ENCODE results near the gene PTPRG. TPM values are rescaled to one million over a fixed set of nuclear protein-coding genes. Genes with fewer than 3 reads are reported as not detected.

The PTPRG gene
- total and polyA plus RNA-seq, 2 experiments from 2014 or later: 8.5 to 34.9 TPM

DNA sequence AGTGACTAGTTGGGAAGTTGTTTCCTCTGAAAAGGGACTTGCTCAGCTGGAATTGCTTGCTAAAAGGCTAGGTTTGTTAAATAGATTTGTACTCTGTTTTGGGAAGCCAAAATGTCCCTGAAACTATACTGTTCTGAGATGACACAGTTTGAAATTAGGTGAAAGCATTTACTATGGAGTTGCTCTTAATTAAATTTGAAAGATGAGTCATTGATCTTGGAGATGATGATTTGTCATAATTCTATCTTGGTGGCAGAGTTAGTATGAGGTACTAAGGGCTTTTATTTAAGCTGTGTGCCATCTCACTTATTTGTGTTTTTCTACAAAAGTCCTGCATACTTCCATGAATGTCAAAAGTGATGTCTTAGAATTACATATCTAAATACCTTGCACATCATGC lies 320.9 kb downstream of the PTPRG start:
- Histone ChIP-seq H3K4me2 (no peak overlapping the region), H3K79me2 (peaks cover 36% of the 10 kb centered on the region), H3K36me3 (replicated peaks; ENCODE audit: insufficient read depth, low read depth) (no peaks in the 10 kb centered on the region), H3K4me1 (ENCODE audit: insufficient read depth) (peaks cover 9% of the 10 kb centered on the region), H3K9me2 (replicated peaks; ENCODE audit: insufficient read depth) (no peaks in the 10 kb centered on the region), H2AFZ (no peak overlapping the region), H3K27me3 (no peaks in the 10 kb centered on the region), H4K20me1 (ENCODE audit: insufficient read depth, poor library complexity, severe bottlenecking) (no peaks in the 10 kb centered on the region), H3K9me3 (ENCODE audit: low read depth) (no peaks in the 10 kb centered on the region), H3K27ac (no peak overlapping the region), H3K4me3 (no peak overlapping the region)
- no peak for DNase-seq (ENCODE audit: low spot score)
- no peak for TF ChIP-seq EZH2 (IDR thresholded peaks at IDR 0.05; ENCODE audit: borderline replicate concordance)
- TF ChIP-seq, protein P1, sequence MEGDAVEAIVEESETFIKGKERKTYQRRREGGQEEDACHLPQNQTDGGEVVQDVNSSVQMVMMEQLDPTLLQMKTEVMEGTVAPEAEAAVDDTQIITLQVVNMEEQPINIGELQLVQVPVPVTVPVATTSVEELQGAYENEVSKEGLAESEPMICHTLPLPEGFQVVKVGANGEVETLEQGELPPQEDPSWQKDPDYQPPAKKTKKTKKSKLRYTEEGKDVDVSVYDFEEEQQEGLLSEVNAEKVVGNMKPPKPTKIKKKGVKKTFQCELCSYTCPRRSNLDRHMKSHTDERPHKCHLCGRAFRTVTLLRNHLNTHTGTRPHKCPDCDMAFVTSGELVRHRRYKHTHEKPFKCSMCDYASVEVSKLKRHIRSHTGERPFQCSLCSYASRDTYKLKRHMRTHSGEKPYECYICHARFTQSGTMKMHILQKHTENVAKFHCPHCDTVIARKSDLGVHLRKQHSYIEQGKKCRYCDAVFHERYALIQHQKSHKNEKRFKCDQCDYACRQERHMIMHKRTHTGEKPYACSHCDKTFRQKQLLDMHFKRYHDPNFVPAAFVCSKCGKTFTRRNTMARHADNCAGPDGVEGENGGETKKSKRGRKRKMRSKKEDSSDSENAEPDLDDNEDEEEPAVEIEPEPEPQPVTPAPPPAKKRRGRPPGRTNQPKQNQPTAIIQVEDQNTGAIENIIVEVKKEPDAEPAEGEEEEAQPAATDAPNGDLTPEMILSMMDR (IDR thresholded peaks at IDR 0.05; ENCODE audit: poor library complexity): no peak
- TF ChIP-seq EZH2phosphoT487 (IDR thresholded peaks at IDR 0.05; ENCODE audit: low read depth, severe bottlenecking, unreplicated experiment): no peak

DNA sequence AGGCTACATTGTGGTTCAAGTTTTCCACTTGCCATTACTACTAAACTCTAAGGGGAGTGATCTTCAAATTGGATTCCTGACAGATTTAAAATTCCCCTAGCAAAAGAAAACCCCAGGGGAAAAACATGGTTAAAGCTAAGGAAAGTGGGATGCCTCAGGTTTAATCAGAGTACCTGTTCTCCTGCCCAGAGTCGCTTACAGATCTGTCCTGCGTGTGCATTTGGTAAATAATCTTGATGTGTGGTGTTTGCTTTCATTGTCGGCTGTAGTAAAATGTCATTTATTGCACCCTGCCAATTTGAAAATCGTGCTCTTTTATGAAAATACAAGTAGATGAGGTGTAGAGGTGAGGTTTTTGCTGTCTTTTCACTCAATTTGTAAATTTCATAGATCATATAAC lies 323.4 kb downstream of the PTPRG start:
- H2AFZ ChIP-seq: no peak overlapping the region
- no peaks in the 10 kb centered on the region for H3K9me3 ChIP-seq (ENCODE audit: low read depth)
- peaks cover 21% of the 10 kb centered on the region for H3K79me2 ChIP-seq
- no peak overlapping the region for H3K4me2 ChIP-seq
- H3K4me1 ChIP-seq (ENCODE audit: insufficient read depth): no peaks in the 10 kb centered on the region
- no peaks in the 10 kb centered on the region for H3K36me3 ChIP-seq (replicated peaks; ENCODE audit: insufficient read depth, low read depth)
- H3K9me2 ChIP-seq (replicated peaks; ENCODE audit: insufficient read depth): no peaks in the 10 kb centered on the region
- 54% methylated on average over 4 of the region's 4 CpGs for WGBS (ENCODE audit: low lambda C conversion rate, missing lambda C conversion rate)
- TF ChIP-seq EZH2 (IDR thresholded peaks at IDR 0.05; ENCODE audit: borderline replicate concordance) (no peak), EZH2phosphoT487 (IDR thresholded peaks at IDR 0.05; ENCODE audit: low read depth, severe bottlenecking, unreplicated experiment) (no peak)
- TF ChIP-seq, protein P1 (IDR thresholded peaks at IDR 0.05; ENCODE audit: poor library complexity): no peak
- no peak overlapping the region for H3K27ac ChIP-seq
- no peak for DNase-seq (ENCODE audit: low spot score)
- H4K20me1 ChIP-seq (ENCODE audit: insufficient read depth, poor library complexity, severe bottlenecking): no peaks in the 10 kb centered on the region
- no peak overlapping the region for H3K4me3 ChIP-seq
- H3K27me3 ChIP-seq: no peaks in the 10 kb centered on the region

DNA sequence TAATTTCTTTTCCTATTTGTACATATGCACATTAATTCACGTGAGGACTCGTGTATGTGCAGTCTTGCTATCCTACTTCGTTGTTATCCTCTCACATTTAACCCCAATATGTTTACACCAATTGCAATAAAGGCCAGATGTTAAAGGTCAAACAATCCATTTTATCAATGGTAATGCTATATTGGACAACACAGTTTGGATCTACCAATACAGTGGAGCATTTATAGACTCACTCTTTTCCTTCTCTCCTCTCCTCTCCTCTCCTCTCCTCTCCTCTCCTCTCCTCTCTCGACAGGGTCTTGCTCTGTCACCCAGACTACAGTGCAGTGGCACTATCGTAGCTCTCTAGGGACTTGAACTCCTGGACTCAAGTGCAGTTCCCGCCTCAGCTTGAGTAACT lies 324.0 kb downstream of the PTPRG start:
- H3K9me3 ChIP-seq (ENCODE audit: low read depth): no peaks in the 10 kb centered on the region
- H3K27me3 ChIP-seq: no peaks in the 10 kb centered on the region
- H3K4me2 ChIP-seq: no peak overlapping the region
- H3K4me3 ChIP-seq: no peak overlapping the region
- no peaks in the 10 kb centered on the region for H3K9me2 ChIP-seq (replicated peaks; ENCODE audit: insufficient read depth)
- peaks cover 20% of the 10 kb centered on the region for H3K79me2 ChIP-seq
- DNase-seq (ENCODE audit: low spot score): no peak
- no peak overlapping the region for H3K27ac ChIP-seq
- no peaks in the 10 kb centered on the region for H3K36me3 ChIP-seq (replicated peaks; ENCODE audit: insufficient read depth, low read depth)
- no peaks in the 10 kb centered on the region for H4K20me1 ChIP-seq (ENCODE audit: insufficient read depth, poor library complexity, severe bottlenecking)
- H3K4me1 ChIP-seq (ENCODE audit: insufficient read depth): no peaks in the 10 kb centered on the region
- TF ChIP-seq EZH2 (IDR thresholded peaks at IDR 0.05; ENCODE audit: borderline replicate concordance): no peak
- TF ChIP-seq, protein P1 (IDR thresholded peaks at IDR 0.05; ENCODE audit: poor library complexity): no peak
- no peak for TF ChIP-seq EZH2phosphoT487 (IDR thresholded peaks at IDR 0.05; ENCODE audit: low read depth, severe bottlenecking, unreplicated experiment)
- 94% methylated on average over 5 of the region's 6 CpGs for WGBS (ENCODE audit: low lambda C conversion rate, missing lambda C conversion rate)
- no peak overlapping the region for H2AFZ ChIP-seq

DNA sequence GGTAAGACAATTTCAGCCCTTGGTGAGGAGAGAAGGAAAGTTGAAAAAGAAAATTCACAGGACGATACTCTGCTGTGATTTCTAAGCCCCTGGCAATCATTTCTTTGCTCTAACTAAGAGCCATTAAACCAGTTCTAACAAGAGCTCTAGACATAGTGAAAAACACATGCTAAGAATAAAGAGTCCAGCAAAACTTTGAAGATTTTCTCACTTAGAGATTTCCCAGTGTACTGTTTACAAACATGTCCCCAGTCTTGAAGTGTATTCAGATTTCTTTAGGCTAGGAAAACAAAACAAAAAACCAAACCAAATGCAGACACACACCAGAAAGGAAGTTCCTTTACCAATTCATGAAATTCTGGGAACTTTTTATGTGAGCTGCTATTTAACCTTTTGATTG lies 325.8 kb downstream of the PTPRG start:
- H3K27me3 ChIP-seq: no peaks in the 10 kb centered on the region
- no peak overlapping the region for H2AFZ ChIP-seq
- H3K9me2 ChIP-seq (replicated peaks; ENCODE audit: insufficient read depth): no peaks in the 10 kb centered on the region
- no peak overlapping the region for H3K4me3 ChIP-seq
- H4K20me1 ChIP-seq (ENCODE audit: insufficient read depth, poor library complexity, severe bottlenecking): no peaks in the 10 kb centered on the region
- no peak for DNase-seq (ENCODE audit: low spot score)
- no peak overlapping the region for H3K4me2 ChIP-seq
- WGBS (ENCODE audit: low lambda C conversion rate, missing lambda C conversion rate): 75% methylated on average over 1 of the region's 1 CpG
- H3K4me1 ChIP-seq (ENCODE audit: insufficient read depth): no peaks in the 10 kb centered on the region
- TF ChIP-seq, protein P1 (IDR thresholded peaks at IDR 0.05; ENCODE audit: poor library complexity): no peak
- TF ChIP-seq EZH2phosphoT487 (IDR thresholded peaks at IDR 0.05; ENCODE audit: low read depth, severe bottlenecking, unreplicated experiment) (no peak), EZH2 (IDR thresholded peaks at IDR 0.05; ENCODE audit: borderline replicate concordance) (no peak)
- no peaks in the 10 kb centered on the region for H3K9me3 ChIP-seq (ENCODE audit: low read depth)
- H3K79me2 ChIP-seq: peaks cover 20% of the 10 kb centered on the region
- no peaks in the 10 kb centered on the region for H3K36me3 ChIP-seq (replicated peaks; ENCODE audit: insufficient read depth, low read depth)
- no peak overlapping the region for H3K27ac ChIP-seq
